ENCODE results near the gene SUSD3.

SUSD3 gene

DNA sequence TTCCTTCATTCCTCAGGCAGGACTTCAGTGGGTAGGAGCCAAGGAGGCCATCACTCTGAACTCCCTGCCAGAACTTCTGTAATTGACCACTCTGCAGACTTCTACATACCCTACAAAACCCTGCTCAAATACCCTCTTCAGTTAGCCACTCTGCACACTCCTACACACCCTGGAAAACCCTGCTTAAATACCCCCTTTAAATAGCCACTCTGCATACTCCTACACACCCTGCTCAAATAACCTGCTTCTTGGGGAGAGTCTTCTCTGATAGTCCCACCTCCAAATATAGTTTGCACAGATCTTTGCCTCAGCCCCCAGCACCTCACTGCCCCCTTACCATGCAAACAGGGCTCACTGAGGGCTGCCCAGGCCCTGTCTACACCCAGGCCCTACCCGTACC, 18.9 kb downstream of the SUSD3 start:
- no peak for DNase-seq (ENCODE audit: low read depth)

DNA sequence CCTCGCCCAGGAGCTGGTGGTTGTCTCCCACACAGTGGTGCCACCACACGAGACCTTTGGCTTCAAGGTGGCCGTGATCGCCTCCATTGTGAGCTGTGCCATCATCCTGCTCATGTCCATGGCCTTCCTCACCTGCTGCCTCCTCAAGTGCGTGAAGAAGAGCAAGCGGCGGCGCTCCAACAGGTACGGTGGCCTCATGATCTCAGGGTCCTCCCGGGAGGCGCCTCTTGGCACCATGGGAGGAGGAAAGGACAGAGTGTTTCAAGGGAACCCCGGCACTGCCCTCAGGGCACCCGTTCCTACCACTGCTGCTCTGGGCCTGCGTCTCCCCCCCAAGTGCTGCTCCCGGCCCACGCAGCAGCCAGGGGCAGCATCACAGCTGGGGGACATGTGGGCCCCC, 19.3 kb downstream of the SUSD3 start:
- no peak for DNase-seq (ENCODE audit: low read depth)

DNA sequence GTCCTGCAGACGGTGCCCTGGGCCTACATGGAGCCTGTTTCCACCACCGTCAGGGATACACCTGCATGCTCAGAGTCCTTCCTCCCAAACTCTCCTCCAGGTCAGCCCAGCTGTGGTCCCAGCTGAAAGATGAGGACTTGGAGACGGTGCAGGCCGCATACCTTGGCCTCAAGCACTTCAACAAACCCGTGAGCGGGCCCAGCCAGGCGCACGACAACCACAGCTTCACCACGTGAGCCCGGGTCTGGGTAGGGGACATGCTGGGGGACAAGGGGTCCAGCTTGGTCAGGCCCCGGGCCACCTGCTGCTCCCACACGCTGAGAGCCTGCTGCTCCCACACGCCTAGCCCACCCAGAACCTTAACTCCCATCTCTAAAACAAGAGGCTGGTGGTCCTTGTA, 20.9 kb downstream of the SUSD3 start:
- no peak for DNase-seq (ENCODE audit: low read depth)

DNA sequence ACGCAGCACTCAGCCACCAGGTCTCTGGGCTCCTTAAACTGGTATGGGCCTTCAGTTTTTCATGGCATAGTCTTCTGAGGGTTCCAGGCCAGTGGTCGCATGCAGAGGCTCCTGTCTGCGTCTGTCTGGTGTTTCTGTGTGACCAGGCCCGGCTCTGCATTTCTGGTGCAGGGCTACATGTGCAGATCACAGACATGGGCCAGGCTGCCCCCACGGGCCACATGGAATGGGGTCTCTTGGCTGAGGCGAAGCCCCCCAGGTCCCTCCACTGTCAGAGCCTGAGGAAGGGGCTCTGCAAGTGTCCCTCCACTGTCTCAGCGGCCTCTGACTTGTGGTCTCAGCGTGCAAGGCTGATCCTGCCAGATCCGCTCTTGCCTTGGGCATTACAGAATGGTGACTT, 21.9 kb downstream of the SUSD3 start:
- no peak for DNase-seq (ENCODE audit: low read depth)

DNA sequence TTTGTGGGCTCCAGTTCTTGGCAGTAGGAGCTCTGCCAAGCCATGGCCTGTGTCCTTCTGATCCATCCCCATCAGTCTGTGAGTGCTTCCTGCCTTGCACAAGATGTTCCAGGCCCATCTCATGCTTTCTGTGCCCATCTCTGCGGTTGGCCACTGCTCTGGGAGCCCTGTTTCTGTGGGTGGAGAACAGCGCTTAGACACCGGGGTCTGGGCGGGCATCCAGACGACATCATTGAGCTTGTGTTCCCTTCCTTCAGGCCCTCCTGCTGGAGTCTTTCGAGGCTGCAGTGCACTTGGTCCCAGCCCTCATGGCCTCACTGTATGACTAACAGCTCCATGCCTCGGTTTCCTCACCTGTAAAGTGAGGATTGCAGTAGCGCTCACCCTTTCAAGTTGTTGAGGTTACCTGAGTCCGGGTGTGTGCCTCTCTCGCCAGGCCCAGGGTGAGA, 22.6 kb downstream of the SUSD3 start:
- DNase-seq (ENCODE audit: low read depth) = no peak

DNA sequence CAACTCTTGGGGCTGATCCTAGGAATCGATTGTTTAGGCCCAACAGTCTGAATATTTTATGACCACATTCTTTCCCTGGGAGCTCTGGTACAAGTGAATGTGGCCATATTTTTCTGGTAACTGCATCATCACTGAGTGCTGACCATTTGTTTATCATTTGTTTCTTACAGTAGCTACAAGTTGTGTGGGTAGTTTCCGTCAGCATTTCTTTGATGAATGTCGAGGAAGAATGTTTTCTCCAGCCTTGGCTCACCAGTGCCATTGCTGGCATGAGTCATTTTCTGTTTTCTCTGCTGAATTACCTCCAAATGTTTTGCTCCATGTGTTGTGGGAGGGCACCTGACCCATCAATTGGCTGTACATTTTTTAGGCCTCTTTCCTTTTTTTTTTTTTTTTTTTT, 23.4 kb downstream of the SUSD3 start:
- DNase-seq (ENCODE audit: low read depth) = no peak

DNA sequence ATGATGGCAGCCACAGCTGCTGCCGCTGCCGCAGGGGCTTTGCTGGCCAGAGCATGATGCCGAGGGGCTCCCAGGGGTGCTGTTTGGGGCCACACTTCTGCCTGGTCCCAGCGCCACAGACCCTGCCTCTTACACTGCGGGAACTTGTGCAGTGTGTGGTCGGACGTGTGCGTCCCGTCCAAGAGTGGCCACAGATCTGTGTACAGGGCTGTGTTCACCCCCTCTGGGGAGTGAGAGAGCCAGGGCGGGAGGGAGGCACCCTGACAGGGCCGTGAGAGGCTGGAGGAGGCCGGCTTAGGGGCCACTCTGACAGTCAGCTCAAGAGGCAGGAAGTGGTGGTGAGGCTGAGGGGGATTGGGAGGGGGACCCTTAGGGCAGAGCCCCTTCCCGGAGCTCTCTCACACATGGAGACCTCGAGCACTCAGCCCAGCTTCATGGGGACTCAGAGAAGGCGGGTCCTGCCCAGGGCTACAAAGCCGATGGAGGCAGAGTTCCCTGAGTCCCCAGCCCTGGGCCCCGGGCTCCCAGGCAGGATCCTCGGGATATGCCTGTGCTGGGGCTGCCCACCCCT, 24.4 kb downstream of the SUSD3 start:
- no peak for DNase-seq (ENCODE audit: low read depth)

DNA sequence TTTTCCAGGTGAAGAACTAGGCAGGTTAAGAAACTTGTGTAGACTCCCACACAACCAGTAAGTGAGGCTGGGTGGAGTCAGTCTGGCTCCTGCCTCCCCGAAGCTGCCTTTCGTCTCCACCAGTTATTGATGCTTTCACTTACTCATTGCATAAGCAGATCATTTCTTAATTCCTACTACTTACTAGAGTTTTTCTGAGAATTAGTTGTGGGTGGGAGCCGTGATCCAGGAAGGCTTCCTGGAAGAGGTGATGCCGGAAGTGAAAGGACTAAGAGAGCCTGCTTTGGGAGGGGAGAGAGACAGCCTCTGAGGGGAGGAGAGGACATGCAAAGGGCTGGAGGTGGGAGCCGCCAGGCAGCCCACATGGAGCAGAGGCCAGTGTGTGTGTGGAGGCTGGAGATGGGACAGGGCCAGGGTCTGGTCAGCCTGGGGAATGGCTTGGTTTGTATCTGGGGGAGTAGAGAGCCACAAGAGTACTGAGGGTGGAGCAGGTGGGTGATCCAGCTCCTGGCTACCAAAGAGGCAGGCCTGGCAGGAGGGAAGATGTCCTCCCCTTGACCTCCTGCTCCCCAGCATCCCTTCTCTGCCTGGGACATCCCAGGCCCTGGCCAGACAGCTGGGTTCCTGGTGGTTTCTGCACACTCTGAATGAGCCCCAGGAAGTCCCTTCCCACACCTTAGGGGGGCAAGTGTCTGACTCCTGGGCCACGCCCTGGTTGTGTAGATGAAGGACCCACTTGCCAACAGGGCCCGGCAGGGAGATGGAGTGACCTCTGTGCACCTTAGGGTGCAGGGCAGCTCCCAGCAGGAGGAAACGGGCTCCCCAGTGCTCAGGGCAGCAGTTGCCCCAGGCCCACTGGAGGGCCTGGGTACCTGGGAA, 25.3 kb downstream of the SUSD3 start:
- DNase-seq (ENCODE audit: low read depth) = no peak

DNA sequence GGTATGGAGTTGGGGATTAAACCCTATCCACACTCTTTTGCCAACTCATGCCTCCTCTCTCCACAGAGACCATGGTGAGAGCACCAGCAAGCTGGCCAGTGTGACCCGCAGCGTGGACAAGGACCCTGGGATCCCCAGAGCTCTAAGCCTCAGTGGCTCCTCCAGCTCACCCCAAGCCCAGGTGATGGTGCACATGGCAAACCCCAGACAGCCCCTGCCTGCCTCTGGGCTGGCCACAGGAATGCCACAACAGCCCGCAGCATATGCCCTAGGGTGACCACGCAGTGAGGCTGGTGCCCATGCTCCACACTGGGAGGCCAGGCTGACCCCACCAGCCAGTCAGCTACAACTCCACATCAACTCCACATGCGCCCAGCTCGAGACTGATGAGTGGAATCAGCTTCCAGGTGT, 26.0 kb downstream of the SUSD3 start:
- no peak for DNase-seq (ENCODE audit: low read depth)

DNA sequence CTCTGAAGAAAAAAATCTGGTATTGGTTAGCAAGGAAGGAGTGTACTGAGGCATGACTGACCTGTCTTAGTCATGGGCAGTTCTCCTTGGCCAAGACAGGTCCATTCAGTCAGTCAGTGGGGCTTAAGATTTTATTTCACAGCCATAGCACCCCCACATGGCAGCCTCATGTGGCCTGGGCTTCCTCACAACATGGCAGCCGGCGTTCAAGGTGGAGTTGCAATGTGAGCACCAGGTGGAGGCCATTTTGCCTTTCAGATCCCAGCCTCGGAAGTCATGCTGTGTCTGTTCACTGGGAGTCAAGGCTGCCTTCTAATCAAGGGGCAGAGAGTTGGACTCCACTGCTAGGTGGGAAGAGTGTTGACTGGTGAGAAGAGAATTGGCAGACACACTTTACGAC, 27.2 kb downstream of the SUSD3 start:
- DNase-seq (ENCODE audit: low read depth) = no peak

DNA sequence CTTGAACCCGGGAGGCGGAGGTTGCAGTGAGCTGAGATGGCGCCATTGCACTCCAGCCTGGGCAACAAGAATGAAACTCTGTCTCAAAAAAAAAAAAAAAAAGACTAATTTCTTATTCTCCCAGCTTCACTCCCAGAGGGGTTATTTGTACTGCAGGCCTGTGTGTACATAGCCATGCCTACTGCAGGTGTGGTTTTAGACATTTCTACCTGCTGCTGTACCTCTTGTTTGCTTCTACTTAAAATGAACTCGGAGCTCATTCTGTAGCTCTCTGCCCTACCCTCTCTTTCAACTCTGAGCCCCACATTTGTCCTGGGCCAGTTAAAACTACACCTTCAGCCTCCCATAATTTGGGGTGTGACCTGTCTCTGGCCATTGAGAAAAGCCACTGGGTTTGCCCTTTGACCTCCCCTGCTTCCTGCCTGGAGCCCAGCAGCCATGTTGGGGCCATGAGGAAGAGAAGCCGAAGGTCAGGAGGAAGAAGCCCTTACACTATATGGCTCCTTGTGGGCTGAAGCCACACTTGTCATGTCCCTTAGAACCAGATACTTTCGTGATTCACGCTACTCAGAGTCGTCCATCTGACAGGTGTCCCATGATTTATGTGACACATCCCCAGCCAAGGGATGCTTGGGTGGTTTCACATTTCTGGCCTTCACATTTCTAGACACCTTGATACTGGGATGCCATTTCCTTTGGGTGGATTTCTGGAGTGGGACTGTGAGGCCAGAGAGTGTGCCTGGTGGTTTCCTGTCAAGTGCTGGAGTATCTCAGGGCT, 28.1 kb downstream of the SUSD3 start:
- DNase-seq (ENCODE audit: low read depth) = no peak

DNA sequence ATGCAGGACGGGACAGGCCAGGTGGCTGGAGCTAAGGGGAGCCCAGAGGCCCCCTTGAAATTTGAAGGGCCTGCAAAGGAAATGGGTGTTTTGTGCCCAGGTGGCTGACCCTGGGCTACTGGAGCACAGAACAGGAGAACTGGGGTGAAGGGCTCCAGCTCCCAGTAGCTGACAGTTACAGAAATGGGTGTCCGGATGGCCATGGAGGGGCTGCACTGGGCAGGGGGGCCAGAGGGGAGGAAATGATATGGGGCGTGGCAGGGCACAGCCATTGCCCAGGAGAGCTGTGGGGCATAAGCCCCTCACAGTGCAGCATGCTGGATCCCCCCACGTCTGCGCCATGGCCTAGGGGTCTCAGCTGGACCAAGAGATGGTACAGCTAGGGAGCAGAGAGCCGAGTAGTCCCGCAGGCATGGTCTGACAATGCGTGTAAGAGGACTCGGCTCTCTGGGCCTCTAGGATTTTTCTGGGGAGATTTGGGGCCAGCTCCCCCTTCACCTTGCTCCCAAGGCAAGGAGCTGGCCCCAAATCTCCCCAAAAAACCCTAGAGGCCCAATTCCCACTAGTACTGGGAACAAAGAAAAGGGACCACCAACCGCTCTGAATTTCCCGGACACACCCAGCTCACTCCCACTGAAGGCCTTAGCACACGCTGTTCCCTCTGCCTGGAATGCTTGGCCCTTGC, 29.6 kb downstream of the SUSD3 start:
- DNase-seq (ENCODE audit: low read depth) = no peak

DNA sequence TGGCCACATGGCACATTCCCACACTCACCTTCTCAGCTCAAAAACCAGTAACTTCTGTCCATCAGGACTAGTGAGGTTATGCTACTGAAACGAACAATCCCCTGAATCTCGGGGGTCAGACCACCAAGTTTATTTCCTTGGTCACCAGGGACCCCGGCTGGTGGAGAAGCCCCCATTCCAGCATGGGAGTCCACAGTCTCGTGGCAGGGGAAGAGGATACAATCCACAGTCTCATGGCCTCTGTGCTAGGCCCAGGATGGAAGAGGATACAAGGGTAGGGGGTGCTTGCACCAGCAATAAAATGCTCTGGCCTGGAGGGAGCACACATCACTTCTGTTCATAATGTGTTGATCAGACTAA, 30.1 kb downstream of the SUSD3 start:
- DNase-seq (ENCODE audit: low read depth) = no peak

DNA sequence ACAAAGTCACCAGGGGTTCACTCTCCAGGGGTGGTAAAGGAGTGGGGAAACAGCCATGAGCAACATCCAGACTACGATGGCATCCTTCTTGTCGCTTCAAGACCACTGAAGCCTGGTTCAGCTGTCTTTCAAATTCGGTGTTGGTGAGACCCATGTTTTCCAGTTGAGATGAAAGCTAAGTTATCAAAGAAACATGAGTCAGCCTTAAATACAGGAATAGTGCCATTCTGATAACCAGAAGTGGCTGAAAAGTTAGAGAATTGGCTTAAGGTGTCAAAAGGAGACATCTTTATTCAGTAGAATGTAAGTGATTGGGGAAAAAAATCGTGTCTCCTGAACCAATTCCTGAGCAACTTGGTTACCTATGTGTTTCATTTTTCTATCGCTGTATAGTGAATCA, 30.5 kb downstream of the SUSD3 start:
- no peak for DNase-seq (ENCODE audit: low read depth)

DNA sequence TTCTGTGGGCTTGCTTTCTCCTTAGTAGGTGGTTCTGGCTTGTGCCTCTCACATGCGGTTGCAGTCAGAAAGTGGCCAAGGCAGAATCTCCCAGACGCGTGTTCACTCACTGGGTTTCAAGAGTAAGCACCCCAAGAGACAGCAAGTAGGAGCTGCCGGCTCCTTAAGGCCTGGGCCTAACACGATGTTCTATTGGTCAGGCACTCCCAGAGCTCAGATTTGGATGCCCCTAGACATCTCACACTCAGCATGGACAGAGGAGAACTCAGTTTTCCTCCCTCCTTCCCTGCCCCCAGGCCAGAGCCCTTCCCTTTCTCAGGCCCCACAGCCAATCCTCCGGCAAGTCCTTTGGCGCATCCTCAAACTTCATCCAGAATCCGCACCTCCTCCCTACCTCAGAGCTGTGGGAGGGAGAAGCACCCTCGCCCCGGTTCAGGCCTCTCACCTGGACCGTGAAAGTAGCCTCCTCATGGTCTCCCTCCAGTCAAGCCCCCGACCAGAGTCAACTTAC, 31.0 kb downstream of the SUSD3 start:
- DNase-seq (ENCODE audit: low read depth) = no peak

DNA sequence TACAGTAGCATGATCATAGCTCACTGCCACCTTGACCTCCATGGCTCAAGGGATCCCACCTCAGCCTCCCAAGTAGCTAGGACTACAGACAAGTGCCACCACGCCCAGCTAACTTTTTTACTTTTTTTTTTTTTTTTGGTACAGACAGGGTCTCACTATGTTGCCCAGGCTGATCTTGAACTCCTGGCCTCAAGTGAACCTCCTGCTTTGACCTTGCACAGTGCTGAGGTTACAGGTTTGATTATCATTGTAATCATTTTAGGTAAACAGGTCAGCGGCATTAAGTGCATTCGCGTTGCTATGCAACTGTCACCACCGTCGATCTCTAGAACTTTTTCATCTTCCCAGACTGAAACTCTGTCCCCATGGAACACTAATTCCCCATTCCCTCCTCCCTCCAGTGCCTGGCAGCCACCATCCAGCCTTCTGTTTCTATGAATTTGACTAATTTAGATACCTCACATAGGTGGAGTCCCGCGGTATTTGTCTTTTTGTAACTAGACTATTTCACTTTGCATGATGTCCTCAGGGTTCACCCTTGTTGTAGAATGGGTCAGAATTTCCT, 31.7 kb downstream of the SUSD3 start:
- DNase-seq (ENCODE audit: low read depth) = no peak

DNA sequence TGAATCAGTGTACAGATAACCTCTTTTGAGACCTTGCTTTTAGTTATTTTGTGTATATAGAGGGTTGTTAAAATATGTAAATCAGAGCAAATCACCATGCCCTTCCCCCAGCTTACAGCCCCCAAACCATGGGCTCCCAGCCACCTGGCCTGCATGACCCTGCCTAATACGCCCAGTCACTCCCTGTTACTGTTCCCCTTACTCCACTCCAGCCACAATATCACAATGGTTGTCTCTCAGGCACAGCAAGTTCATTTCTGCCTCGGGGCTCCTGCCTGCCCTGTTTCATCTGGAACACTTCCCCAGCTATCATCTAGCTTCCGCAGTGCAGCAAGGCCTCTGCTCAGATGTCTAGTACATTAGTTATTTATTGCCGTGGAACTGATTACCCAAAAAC, 32.6 kb downstream of the SUSD3 start:
- DNase-seq (ENCODE audit: low read depth) = no peak

DNA sequence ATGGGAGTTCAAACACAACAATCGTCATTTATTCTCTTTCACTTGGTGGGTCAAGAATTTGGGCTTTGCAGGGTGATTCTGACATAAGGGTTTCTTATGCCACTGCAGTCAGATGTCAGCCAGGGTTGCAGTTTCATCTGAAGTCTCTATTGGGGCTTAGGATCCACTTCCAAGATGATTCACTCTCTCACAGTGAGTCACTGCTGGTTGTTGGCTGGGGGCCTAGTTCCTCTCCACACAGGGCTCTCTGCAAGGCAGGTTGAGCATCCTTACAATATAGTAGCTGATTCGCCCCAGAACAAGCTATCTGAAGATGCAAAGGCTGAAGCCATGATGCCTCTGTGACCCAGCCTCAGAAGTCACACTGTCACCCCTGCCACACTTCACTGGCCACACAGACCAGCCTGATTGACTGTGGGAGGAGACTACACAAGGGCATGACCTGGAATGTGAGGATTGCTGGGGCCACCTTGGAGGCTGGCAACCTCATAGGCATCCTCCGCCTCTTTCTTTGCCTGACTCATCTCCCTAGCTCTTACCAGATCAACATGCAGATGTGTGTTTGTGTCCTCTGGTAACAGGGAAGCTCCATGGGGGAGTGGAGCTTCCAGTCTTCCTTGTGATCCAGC, 33.1 kb downstream of the SUSD3 start:
- DNase-seq (ENCODE audit: low read depth) = peak; percentile 41

DNA sequence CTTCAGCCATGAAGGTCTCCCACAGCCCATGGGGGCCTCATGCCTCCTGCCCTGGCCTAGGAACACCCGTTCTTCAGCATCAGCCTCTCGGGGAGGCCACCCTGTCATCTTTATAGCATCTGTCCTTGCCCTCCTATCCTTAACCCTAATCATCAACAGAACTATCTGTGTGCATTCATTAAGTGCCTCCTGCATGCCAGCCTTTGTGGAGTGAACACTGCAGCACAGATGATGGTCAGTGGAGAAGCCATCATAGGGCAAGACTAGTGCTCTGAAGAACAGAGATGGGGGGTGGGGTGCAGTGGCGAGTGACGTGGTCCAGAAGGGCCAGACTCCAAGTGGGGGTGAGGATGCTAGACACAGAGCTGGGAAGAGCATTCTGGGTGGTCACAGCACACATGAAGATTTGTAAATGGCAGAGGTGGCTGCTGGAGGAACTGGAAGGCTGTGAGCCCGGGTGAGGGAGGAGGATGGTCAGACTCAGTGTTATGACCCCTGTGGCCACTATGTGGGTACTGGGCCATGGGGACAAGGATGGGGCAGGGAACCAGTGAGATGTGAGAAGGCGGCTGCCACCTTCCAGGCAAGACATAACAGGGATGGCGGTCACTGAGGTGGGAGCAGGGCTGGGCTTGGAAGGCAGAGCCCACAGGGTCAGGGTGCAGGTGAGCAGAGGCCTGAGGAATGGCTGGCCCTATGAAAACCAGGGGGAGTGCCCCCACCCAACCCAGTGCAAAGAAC, 33.9 kb downstream of the SUSD3 start:
- DNase-seq (ENCODE audit: low read depth) = no peak

DNA sequence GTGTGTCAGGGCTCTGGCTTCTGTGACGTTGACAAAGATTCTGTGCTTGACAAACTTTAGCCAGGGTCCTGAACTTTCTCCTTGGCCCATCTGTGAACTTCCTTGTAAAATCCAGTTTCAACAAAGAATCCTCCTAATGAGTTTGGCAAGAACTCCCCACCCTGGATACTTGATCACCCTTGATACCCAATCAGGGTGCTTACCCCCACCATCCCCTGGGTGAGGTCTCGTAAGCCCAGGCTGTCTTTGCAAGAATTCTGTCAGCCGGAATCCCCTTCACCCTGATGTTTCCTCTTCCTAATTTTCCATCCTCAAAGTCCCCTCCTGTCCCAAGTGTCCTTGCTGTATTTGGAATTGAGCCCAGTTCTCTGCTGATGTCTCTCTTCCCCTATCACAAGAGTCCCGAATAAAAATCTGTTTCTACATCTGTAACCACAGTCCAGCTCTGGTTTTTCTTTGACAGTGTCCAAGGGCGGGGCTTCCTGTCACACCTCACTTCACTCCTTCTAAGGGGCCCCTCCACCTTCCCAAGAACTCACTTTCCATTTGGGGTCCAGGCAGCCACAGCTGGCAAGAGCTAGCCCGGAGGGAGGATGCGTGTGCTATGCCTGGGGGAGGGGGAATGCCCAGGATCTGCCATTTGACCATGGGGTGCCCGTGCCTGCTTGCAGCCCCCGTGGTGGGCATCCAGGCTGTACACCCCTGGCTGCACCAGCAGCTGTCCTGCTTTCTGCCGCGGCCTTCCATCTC, 34.8 kb downstream of the SUSD3 start:
- DNase-seq (ENCODE audit: low read depth) = no peak

Measured in HS-27A (cell line).